ENCODE measurements around the gene PLGLB2. TPM values are rescaled to one million over a fixed set of nuclear protein-coding genes. Genes with fewer than 3 reads are reported as not detected.

The PLGLB2 gene
- total RNA-seq, 6 donors from 2014 or later: 0.26 to 7.1 (median 0.76) TPM; not detected in 1

Other genes starting within 250 kb of the PLGLB2 start
- 1 to 10 TPM in 5 of 6 donors, under 1 TPM in 1; 0.84 to 8.6 (median 4.5) TPM for gene RGPD2, start 77.7 kb downstream of the PLGLB2 start, total RNA-seq